Endothelial cell (in vitro differentiated cells): ENCODE measurements around the gene MND1. TPM values are rescaled to one million over a fixed set of nuclear protein-coding genes. Genes with fewer than 3 reads are reported as not detected.

Experiments
- DNase-seq: peaks from one replicate; pipeline ENCODE4 v3.0.0; 2021; ENCODE audit warnings: low spot score
- H3K27ac Mint-ChIP-seq: one replicate; pipeline ENCODE4 v1.8.0; 2021; ENCODE audit warnings: mixed read lengths, inconsistent platforms; ENCODE audit not compliant: unreplicated experiment
- H3K27me3 Mint-ChIP-seq: one replicate; pipeline ENCODE4 v1.8.0; 2021; ENCODE audit warnings: mild to moderate bottlenecking, moderate library complexity, mixed read lengths, inconsistent platforms; ENCODE audit not compliant: unreplicated experiment
- H3K36me3 Mint-ChIP-seq: one replicate; pipeline ENCODE4 v1.8.0; 2021; ENCODE audit warnings: mild to moderate bottlenecking, low read depth, mixed read lengths, inconsistent platforms; ENCODE audit not compliant: unreplicated experiment
- H3K4me1 Mint-ChIP-seq: one replicate; pipeline ENCODE4 v1.8.0; 2021; ENCODE audit warnings: mild to moderate bottlenecking, mixed read lengths, inconsistent platforms; ENCODE audit not compliant: unreplicated experiment
- H3K4me3 Mint-ChIP-seq: one replicate; pipeline ENCODE4 v1.8.0; 2021; ENCODE audit warnings: mild to moderate bottlenecking, mixed read lengths, inconsistent platforms; ENCODE audit not compliant: unreplicated experiment
- H3K9me3 Mint-ChIP-seq: one replicate; pipeline ENCODE4 v1.8.0; 2021; ENCODE audit warnings: mixed read lengths, inconsistent platforms; ENCODE audit not compliant: unreplicated experiment
- total RNA-seq: library from RNA; stranded (reverse); fragmentation: NEBNext Ultra II Directional; extraction: Animal tissue kit (Norgen Biotek cat#: 25700); gene quantifications from one replicate; pipeline ENCODE4 v1.2.1, GENCODE V29; 2021; ENCODE audit not compliant: unreplicated experiment
- TF ChIP-seq, protein P1 (sequence below): fragments of 200-600 bp; sonication (generic); IDR thresholded peaks from one replicate; pipeline ENCODE4 v1.5.0; 2021; ENCODE audit warnings: antibody characterized with exemption; ENCODE audit not compliant: unreplicated experiment

Gene MND1
- total RNA-seq, 1 donor from 2014 or later: 5.5 TPM

DNA sequence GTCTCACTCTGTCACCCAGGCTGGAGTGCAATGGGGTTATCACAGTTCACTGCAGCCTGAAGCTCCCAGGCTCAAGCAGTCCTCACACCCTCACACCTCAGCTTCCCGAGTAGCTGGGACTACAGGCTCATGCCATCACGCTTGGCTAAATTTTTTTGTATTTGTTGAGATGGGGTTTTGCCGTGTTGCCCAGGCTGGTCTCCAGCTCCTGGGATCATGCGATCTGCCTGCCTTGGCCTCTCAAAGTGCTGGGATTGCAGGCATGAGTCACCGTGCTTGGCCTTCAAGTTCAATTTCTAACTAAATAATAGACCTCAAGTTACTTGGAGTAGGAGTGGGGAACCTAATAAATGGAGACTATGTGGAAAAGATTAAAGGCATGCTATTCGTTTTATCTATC lies 48.9 kb downstream of the MND1 start:
- no peaks in the 10 kb centered on the region for H3K27me3 Mint-ChIP-seq
- no peaks in the 10 kb centered on the region for H3K9me3 Mint-ChIP-seq
- H3K4me3 Mint-ChIP-seq: no peak overlapping the region
- TF ChIP-seq, protein P1, sequence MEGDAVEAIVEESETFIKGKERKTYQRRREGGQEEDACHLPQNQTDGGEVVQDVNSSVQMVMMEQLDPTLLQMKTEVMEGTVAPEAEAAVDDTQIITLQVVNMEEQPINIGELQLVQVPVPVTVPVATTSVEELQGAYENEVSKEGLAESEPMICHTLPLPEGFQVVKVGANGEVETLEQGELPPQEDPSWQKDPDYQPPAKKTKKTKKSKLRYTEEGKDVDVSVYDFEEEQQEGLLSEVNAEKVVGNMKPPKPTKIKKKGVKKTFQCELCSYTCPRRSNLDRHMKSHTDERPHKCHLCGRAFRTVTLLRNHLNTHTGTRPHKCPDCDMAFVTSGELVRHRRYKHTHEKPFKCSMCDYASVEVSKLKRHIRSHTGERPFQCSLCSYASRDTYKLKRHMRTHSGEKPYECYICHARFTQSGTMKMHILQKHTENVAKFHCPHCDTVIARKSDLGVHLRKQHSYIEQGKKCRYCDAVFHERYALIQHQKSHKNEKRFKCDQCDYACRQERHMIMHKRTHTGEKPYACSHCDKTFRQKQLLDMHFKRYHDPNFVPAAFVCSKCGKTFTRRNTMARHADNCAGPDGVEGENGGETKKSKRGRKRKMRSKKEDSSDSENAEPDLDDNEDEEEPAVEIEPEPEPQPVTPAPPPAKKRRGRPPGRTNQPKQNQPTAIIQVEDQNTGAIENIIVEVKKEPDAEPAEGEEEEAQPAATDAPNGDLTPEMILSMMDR: no peak
- no peak overlapping the region for H3K27ac Mint-ChIP-seq
- DNase-seq: no peak
- H3K4me1 Mint-ChIP-seq: no peaks in the 10 kb centered on the region
- H3K36me3 Mint-ChIP-seq: no peaks in the 10 kb centered on the region

DNA sequence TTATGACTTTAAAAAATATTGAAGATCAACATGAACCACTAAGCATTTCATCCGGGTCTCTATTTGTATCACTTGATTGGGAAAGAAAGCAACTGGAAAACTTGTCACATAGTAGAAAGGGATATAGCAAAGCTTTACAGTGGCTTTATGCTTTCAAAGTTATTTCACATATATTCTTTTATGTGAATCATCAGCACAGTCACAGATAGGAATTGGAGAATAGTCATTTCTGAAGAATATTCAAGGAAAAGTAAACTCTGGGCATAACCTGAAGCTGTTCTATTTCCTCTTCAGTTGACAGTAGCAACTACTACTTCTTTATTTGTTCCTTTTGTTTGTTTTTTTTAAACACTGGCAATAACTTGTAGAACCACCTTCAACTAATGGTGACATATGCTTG lies 50.5 kb downstream of the MND1 start:
- H3K36me3 Mint-ChIP-seq: no peaks in the 10 kb centered on the region
- H3K27ac Mint-ChIP-seq: no peak overlapping the region
- no peaks in the 10 kb centered on the region for H3K9me3 Mint-ChIP-seq
- H3K4me1 Mint-ChIP-seq: no peaks in the 10 kb centered on the region
- no peaks in the 10 kb centered on the region for H3K27me3 Mint-ChIP-seq
- H3K4me3 Mint-ChIP-seq: no peak overlapping the region
- no peak for DNase-seq
- TF ChIP-seq, protein P1: no peak

DNA sequence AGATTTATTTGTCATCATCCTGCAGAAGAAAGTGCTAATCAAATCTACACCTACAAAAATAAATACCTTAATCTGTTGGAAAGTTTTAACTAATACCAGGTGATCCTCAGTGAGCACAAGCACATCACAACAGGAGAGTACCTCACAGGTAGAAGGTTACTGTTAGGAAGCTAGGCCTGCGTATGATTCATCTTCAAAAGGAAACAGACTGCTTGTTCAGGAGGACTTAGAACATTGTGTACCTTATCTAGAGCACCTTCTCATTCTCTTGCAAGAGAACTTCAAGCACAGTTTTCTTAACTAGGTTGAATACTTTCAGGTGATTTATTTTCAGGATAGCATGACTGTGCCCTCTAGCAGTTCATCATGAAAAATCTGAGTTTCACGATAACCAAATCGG lies 54.2 kb downstream of the MND1 start:
- DNase-seq: no peak
- Mint-ChIP-seq H3K4me3 (no peak overlapping the region), H3K4me1 (no peaks in the 10 kb centered on the region), H3K27ac (no peak overlapping the region), H3K9me3 (no peaks in the 10 kb centered on the region), H3K27me3 (no peaks in the 10 kb centered on the region), H3K36me3 (no peaks in the 10 kb centered on the region)
- TF ChIP-seq, protein P1: no peak

DNA sequence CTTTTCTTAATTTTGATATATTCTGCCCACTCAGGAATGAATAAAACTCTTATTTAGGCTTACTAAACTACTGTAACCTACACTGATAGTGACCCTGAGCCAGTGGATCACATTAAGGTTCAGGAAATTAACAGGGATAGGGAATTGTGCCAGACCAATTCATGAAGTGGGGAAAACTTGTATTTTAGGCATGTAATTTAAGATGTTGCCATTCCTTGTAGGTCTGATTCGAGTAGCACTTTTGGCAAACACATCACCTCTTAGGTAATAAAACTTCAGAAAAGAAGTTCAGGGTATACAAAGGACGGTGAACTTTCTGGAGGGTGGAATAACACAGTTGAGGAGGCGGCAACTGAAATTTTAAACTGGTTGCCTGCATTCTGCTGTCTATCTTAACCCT lies 54.9 kb downstream of the MND1 start:
- H3K9me3 Mint-ChIP-seq: no peaks in the 10 kb centered on the region
- no peak overlapping the region for H3K4me3 Mint-ChIP-seq
- no peaks in the 10 kb centered on the region for H3K36me3 Mint-ChIP-seq
- no peak overlapping the region for H3K27ac Mint-ChIP-seq
- no peak for DNase-seq
- H3K4me1 Mint-ChIP-seq: no peaks in the 10 kb centered on the region
- TF ChIP-seq, protein P1: no peak
- no peaks in the 10 kb centered on the region for H3K27me3 Mint-ChIP-seq

DNA sequence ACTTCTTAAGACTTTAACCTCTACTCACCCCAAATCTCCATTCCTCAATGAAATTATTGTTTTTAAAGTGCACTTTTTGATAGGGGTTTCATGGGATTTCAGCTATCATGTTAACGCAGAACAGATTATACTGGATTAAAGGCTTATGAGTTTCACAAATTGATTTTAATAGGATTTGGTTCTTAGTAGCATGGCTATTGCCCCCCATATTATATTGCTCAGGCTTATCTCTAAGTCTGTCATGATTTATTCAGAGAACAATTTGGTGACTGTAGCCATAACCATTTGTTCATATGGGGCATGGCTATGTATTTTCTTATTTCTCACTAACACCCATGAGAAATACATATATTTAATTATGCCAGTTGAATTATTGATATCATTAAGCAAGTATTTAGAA lies 57.0 kb downstream of the MND1 start:
- no peak for DNase-seq
- Mint-ChIP-seq H3K27ac (no peak overlapping the region), H3K4me1 (no peaks in the 10 kb centered on the region), H3K36me3 (peaks cover 6% of the 10 kb centered on the region), H3K9me3 (no peaks in the 10 kb centered on the region), H3K4me3 (no peak overlapping the region), H3K27me3 (no peaks in the 10 kb centered on the region)
- TF ChIP-seq, protein P1: no peak
